SK-N-SH treated with all-trans-retinoic acid at 6 μM for 48 hours (cell line): Measurements from ENCODE around the gene CLSTN3.

Source experiments
- OSR1 ChIP-seq: fragments of 250-450 bp; sonication (Bioruptor Pico); IDR thresholded peaks from 2 replicates; pipeline ENCODE4 v1.8.0; 2022; ENCODE audit warnings: moderate library complexity, mild to moderate bottlenecking, inconsistent platforms
- TSHZ2 ChIP-seq: fragments of 250-450 bp; sonication (Bioruptor Pico); IDR thresholded peaks from 2 replicates; pipeline ENCODE4 v1.5.0; 2020; ENCODE audit warnings: mild to moderate bottlenecking, moderate library complexity
- ZC3H10 ChIP-seq: fragments of 250-450 bp; sonication (Bioruptor Pico); IDR thresholded peaks from 2 replicates; pipeline ENCODE4 v1.5.1; 2021; ENCODE audit warnings: mild to moderate bottlenecking, moderate library complexity
- ZNF565 ChIP-seq: fragments of 450-650 bp; formaldehyde crosslinking; conservative IDR thresholded peaks from 2 replicates; pipeline ENCODE4 v1.5.0; 2020; ENCODE audit warnings: low read depth, mild to moderate bottlenecking, moderate library complexity

DNA sequence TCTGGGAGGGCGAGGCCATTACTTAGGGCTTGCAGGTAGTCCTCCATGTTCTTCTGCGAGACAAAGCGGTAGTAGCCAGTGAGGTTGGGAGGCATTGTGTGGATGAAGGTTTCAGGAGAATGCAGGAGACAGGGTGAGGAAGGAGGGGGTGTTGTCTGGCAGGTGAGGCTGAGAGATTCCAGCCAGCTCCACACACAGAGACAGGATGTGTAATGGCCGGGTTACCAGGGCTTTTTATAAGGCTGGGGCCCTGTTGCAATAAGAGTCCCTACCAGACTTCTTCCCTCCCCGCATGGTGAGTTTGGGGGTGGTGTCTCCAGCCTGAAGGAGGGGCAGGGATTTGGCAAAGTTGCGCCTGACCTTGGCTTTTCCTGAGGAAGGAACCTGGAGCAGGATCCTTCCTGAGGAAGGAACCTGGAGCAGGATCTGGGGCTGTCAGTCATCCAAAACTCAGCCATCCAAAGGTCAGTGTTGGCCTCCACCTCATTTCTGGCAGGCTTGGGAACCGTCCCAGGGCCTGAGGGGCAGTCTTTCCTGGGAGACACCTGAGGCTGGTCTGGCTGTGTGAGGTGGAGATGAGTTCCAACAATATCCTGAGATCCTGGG is 1.4 kb upstream of the CLSTN3 start, which contains the start of gene RBP5:
- TF ChIP-seq OSR1 (no peak), TSHZ2 (CRISPR knock-in tag) (no peak), ZNF565 (CRISPR knock-in tag) (no peak), ZC3H10 (no peak)
